GM23248 (cell line): ENCODE data around the gene SLC17A7.

Source experiments
- EZH2 ChIP-seq: fragments of 200-600 bp; sonication (generic); IDR thresholded peaks from 2 replicates; pipeline ENCODE4 v1.6.1; 2018; ENCODE audit warnings: antibody characterized with exemption, mild to moderate bottlenecking; ENCODE audit not compliant: insufficient read depth, poor library complexity, severe bottlenecking
- EZH2phosphoT487 ChIP-seq: fragments of 200-600 bp; sonication (generic); IDR thresholded peaks from 2 replicates; pipeline ENCODE4 v1.6.1; 2018; ENCODE audit warnings: antibody characterized with exemption, moderate library complexity, mild to moderate bottlenecking, low read depth; ENCODE audit not compliant: insufficient read depth

DNA sequence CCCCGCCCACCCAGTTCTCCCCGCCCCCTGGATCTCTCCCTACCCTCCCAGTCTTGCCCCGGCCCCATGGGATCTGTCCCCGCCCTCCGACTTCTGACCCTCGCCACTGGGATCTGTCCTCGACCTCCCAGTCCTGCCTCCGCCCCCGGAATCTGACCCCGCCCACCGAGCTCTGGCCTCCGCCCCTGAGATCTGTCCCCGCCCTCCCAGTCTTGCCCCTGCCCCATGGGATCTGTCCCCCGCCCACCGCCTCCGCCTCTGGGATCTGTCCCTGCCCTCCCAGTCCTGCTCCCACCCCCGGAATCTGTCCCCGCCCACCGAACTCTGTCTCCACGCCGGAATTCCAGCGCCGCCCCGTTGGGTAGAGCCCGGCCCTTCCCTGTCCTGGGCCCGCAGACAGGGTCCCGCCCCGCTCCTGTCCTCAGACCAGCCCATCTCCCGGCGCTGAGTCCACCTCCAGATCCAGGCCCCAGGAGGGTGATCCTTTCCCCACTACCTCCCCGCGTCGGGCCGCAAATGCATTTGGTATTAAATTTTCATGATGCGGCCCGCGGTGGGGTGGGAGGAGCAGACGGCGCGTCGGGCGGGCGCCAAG lies 1.5 kb upstream of the SLC17A7 start:
- TF ChIP-seq EZH2, result no peak
- no peak for TF ChIP-seq EZH2phosphoT487
